Glutamatergic neuron (in vitro differentiated cells): ENCODE results near the gene CDCA4. TPM values are rescaled to one million over a fixed set of nuclear protein-coding genes. Genes with fewer than 3 reads are reported as not detected.

Source experiments
- DNase-seq: peaks from one replicate; pipeline ENCODE4 v3.0.0; 2022
- H3K27ac Mint-ChIP-seq: one replicate; pipeline ENCODE4 v1.8.0; 2020; ENCODE audit warnings: mild to moderate bottlenecking, mixed read lengths, inconsistent platforms; ENCODE audit not compliant: unreplicated experiment
- H3K27me3 Mint-ChIP-seq: one replicate; pipeline ENCODE4 v1.8.0; 2020; ENCODE audit warnings: mild to moderate bottlenecking, moderate library complexity, mixed read lengths, inconsistent platforms; ENCODE audit not compliant: unreplicated experiment
- H3K36me3 Mint-ChIP-seq: one replicate; pipeline ENCODE4 v1.8.0; 2020; ENCODE audit warnings: mild to moderate bottlenecking, mixed read lengths, inconsistent platforms; ENCODE audit not compliant: unreplicated experiment
- H3K4me1 Mint-ChIP-seq: one replicate; pipeline ENCODE4 v1.8.0; 2020; ENCODE audit warnings: mild to moderate bottlenecking, low read depth, mixed read lengths, inconsistent platforms; ENCODE audit not compliant: unreplicated experiment
- H3K4me3 Mint-ChIP-seq: one replicate; pipeline ENCODE4 v1.8.0; 2020; ENCODE audit warnings: mild to moderate bottlenecking, mixed read lengths, inconsistent platforms; ENCODE audit not compliant: unreplicated experiment
- H3K9me3 Mint-ChIP-seq: one replicate; pipeline ENCODE4 v1.8.0; 2020; ENCODE audit warnings: mild to moderate bottlenecking, moderate library complexity, mixed read lengths, inconsistent platforms; ENCODE audit not compliant: unreplicated experiment
- CTCF ChIP-seq: fragments of 200-600 bp; sonication (generic); IDR thresholded peaks from one replicate; pipeline ENCODE4 v1.5.0; 2021; ENCODE audit not compliant: partially characterized antibody, unreplicated experiment
- total RNA-seq: library from RNA; stranded (reverse); fragmentation: NEBNext Ultra II Directional; extraction: Animal tissue kit (Norgen Biotek cat#: 25700); gene quantifications from one replicate; pipeline ENCODE4 v1.2.1, GENCODE V29; 2021; ENCODE audit not compliant: unreplicated experiment

Gene CDCA4
- total RNA-seq, 1 donor from 2014 or later = 23.2 TPM

- peaks cover 12% of the 10 kb centered on the region for H3K27me3 Mint-ChIP-seq
- peaks cover 7% of the 10 kb centered on the region for H3K4me1 Mint-ChIP-seq
- peaks cover 7% of the 10 kb centered on the region for H3K9me3 Mint-ChIP-seq
- no peak for TF ChIP-seq CTCF
- peak within 1 kb of the TSS; percentile 77 for H3K4me3 Mint-ChIP-seq
- no peak within 1 kb of the TSS for H3K27ac Mint-ChIP-seq
- DNase-seq = peak; percentile 91
- no peaks in the 10 kb centered on the region for H3K36me3 Mint-ChIP-seq
Observed at GRCh38 chr14:104985675-104986486, 35.0 kb downstream of the CDCA4 start, which contains the start of gene CLBA1. Gene CLBA1, plus strand, starts transcription at chr14:104985788. Its CDS starts 644 bp downstream, at chr14:104986432.

GRCh38 chr14:104984056-104984894 is 36.6 kb downstream of the CDCA4 start:
- no peak overlapping the region for H3K27ac Mint-ChIP-seq
- DNase-seq = no peak
- peaks cover 11% of the 10 kb centered on the region for H3K9me3 Mint-ChIP-seq
- H3K4me1 Mint-ChIP-seq = peaks cover 3% of the 10 kb centered on the region
- no peaks in the 10 kb centered on the region for H3K36me3 Mint-ChIP-seq
- no peak for TF ChIP-seq CTCF
- peak overlapping the region; percentile 8 for H3K4me3 Mint-ChIP-seq
- peaks cover 18% of the 10 kb centered on the region for H3K27me3 Mint-ChIP-seq

- Mint-ChIP-seq H3K4me3 (no peak overlapping the region), H3K36me3 (no peaks in the 10 kb centered on the region), H3K4me1 (peaks cover 3% of the 10 kb centered on the region), H3K9me3 (peaks cover 13% of the 10 kb centered on the region), H3K27ac (no peak overlapping the region), H3K27me3 (peaks cover 19% of the 10 kb centered on the region)
- DNase-seq = no peak
- TF ChIP-seq CTCF = no peak
Observed at GRCh38 chr14:104983231-104983721, 37.6 kb downstream of the CDCA4 start.

DNA sequence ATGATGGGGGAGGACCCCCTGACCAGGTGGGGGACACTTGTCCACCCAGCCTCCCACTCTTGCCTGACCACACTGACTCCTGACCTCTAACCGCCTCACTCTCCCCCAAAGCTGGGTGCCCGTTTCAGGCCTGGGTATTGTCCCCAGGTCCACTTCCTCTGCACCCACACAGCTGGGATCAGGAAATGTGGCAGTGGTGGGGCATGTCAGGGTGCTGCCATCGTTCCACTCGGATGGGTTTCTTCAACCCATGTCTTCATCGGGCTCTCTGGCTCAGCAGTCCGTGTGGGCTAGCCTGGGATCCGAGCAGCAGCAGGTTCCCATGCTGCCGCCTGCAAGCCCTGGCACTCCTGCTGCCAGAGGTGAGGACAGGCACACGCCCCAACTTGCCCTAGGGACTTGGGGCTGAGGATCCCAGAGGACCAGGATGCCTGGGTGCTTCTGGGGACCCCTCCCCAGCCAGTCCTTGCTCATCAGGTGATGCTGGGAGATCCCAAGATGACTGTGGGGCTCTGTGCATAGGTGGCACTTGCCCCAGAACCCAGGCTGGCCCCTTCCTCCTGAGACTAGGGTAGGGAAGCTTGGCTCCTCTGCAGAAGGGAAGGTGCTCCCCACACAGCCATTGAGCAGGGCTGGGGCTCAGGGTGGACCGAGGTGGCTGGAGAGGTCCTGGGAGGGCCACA is 38.2 kb downstream of the CDCA4 start:
- no peak overlapping the region for H3K27ac Mint-ChIP-seq
- DNase-seq = no peak
- no peak overlapping the region for H3K4me3 Mint-ChIP-seq
- peaks cover 3% of the 10 kb centered on the region for H3K4me1 Mint-ChIP-seq
- no peaks in the 10 kb centered on the region for H3K36me3 Mint-ChIP-seq
- peaks cover 18% of the 10 kb centered on the region for H3K27me3 Mint-ChIP-seq
- peaks cover 14% of the 10 kb centered on the region for H3K9me3 Mint-ChIP-seq
- TF ChIP-seq CTCF = no peak
